GM21717 (cell line): ENCODE results near the gene COASY.

Experiments used
- ATAC-seq: cut with Tn5 transposase; IDR thresholded peaks from one replicate; pipeline ENCODE4 v1.9.1; 2021; ENCODE audit warnings: mild to moderate bottlenecking, moderate library complexity; ENCODE audit not compliant: unreplicated experiment

Gene COASY

GRCh38 chr17:42571435-42572225, 9.7 kb downstream of the COASY start:
- ATAC-seq: no peak

GRCh38 chr17:42573095-42573494, 11.1 kb downstream of the COASY start:
- no peak for ATAC-seq

GRCh38 chr17:42574463-42574862, 12.5 kb downstream of the COASY start:
- no peak for ATAC-seq

GRCh38 chr17:42577140-42577531, 15.2 kb downstream of the COASY start:
- no peak for ATAC-seq

GRCh38 chr17:42577532-42578281, 15.8 kb downstream of the COASY start, which contains the start of gene PSMC3IP:
Gene PSMC3IP (minus strand): TSS chr17:42577729. CDS start chr17:42577686, 43 bp downstream.
- peak; percentile 50 for ATAC-seq

- no peak for ATAC-seq
Measured at GRCh38 chr17:42578282-42578869, 16.4 kb downstream of the COASY start.

GRCh38 chr17:42579794-42580551, 18.0 kb downstream of the COASY start:
- ATAC-seq: no peak

GRCh38 chr17:42581744-42582270, 19.9 kb downstream of the COASY start:
- no peak for ATAC-seq

GRCh38 chr17:42584880-42585279, 22.9 kb downstream of the COASY start:
- ATAC-seq: no peak

- no peak for ATAC-seq
Measured at GRCh38 chr17:42585353-42585752, 23.4 kb downstream of the COASY start.

GRCh38 chr17:42586514-42587230, 24.7 kb downstream of the COASY start:
- ATAC-seq: no peak

GRCh38 chr17:42590886-42591285, 28.9 kb downstream of the COASY start:
- no peak for ATAC-seq

GRCh38 chr17:42591411-42591810, 29.5 kb downstream of the COASY start:
- ATAC-seq: no peak

- no peak for ATAC-seq
Measured at GRCh38 chr17:42596386-42596785, 34.4 kb downstream of the COASY start.

GRCh38 chr17:42598905-42599304, 37.0 kb downstream of the COASY start:
- no peak for ATAC-seq

- ATAC-seq: no peak
Measured at GRCh38 chr17:42603318-42603717, 41.4 kb downstream of the COASY start.

GRCh38 chr17:42607769-42608168, 45.8 kb downstream of the COASY start:
- ATAC-seq: no peak

- peak; percentile 29 for ATAC-seq
Measured at GRCh38 chr17:42608305-42609181, 46.6 kb downstream of the COASY start.

GRCh38 chr17:42609182-42609813, 47.4 kb downstream of the COASY start, which contains the start of the genes RETREG3 and TUBG1:
Gene RETREG3 (minus strand): TSS chr17:42609374. CDS start chr17:42609324, 50 bp downstream.
Gene TUBG1 (plus strand): TSS chr17:42609683. CDS start chr17:42609738, 55 bp downstream.
- peak; percentile 66 for ATAC-seq
